ENCODE data around the gene FHAD1. TPM values are rescaled to one million over a fixed set of nuclear protein-coding genes. Genes with fewer than 3 reads are reported as not detected.
A peak's percentile ranks its signal among the peaks of the same experiment; 100 is the strongest.

FHAD1 gene
- polyA plus RNA-seq, 1 of the 3 experiments (the other 2 are of a cell fraction), result 0.48 TPM

DNA sequence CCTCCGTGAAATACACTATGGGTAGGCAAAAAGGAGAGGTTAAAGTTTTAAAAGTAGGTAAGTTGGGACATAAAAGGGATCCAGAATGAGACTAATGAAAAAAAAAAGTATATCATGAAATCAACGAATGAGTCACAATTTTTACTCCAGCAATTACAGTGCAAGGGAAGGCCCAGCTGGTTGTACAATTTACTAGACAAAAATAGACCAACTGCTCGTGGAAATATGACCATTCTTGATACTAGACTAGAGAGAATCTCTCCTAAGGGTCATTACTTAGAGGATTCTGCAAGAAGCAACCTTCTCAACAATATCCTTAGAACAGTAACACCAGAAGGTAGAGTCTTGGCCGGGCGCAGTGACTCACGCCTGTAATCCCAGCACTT, 107.5 kb downstream of the FHAD1 start:
- H3K79me2 ChIP-seq (ENCODE audit: insufficient read depth), result no peaks in the 10 kb centered on the region
- no peak for DNase-seq
- H4K20me1 ChIP-seq (ENCODE audit: insufficient read depth), result no peaks in the 10 kb centered on the region
- H2AFZ ChIP-seq (ENCODE audit: low read depth), result no peak overlapping the region
- H3K36me3 ChIP-seq (replicated peaks in 1 of 2; ENCODE audit: control insufficient read depth in 1 of 2, insufficient read depth in 2 of 2, low read length in 1 of 2), result no peaks in the 10 kb centered on the region
- POLR2A ChIA-PET, result no interaction called here
- H3K27me3 ChIP-seq (ENCODE audit: insufficient read depth), result no peaks in the 10 kb centered on the region
- TF ChIP-seq, protein P1, sequence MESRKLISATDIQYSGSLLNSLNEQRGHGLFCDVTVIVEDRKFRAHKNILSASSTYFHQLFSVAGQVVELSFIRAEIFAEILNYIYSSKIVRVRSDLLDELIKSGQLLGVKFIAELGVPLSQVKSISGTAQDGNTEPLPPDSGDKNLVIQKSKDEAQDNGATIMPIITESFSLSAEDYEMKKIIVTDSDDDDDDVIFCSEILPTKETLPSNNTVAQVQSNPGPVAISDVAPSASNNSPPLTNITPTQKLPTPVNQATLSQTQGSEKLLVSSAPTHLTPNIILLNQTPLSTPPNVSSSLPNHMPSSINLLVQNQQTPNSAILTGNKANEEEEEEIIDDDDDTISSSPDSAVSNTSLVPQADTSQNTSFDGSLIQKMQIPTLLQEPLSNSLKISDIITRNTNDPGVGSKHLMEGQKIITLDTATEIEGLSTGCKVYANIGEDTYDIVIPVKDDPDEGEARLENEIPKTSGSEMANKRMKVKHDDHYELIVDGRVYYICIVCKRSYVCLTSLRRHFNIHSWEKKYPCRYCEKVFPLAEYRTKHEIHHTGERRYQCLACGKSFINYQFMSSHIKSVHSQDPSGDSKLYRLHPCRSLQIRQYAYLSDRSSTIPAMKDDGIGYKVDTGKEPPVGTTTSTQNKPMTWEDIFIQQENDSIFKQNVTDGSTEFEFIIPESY (IDR thresholded peaks at IDR 0.05; ENCODE audit: borderline replicate concordance, low read depth), result no peak
- TF ChIP-seq EZH2phosphoT487 (IDR thresholded peaks at IDR 0.05; ENCODE audit: borderline replicate concordance, low read depth) (no peak), MEF2A (IDR thresholded peaks at IDR 0.05; ENCODE audit: borderline replicate concordance, low read depth) (0 out of 2 replicates have a peak, but pooled peaks have one; percentile 30), FOSL2 (IDR thresholded peaks at IDR 0.05; ENCODE audit: borderline replicate concordance, low read depth) (peak; percentile 39; the same call in 1 of the 2 replicates), CHD2 (IDR thresholded peaks at IDR 0.05; ENCODE audit: low read length, partially characterized antibody) (no peak), EP300 (IDR thresholded peaks at IDR 0.05; ENCODE audit: borderline replicate concordance in 1 of 2, low read depth in 1 of 2, low read length in 1 of 2) (no peak), JUND (IDR thresholded peaks at IDR 0.05) (peak; percentile 46; the same call in 1 of the 2 replicates)
- TF ChIP-seq, protein P2, sequence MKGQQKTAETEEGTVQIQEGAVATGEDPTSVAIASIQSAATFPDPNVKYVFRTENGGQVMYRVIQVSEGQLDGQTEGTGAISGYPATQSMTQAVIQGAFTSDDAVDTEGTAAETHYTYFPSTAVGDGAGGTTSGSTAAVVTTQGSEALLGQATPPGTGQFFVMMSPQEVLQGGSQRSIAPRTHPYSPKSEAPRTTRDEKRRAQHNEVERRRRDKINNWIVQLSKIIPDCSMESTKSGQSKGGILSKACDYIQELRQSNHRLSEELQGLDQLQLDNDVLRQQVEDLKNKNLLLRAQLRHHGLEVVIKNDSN (IDR thresholded peaks at IDR 0.05; ENCODE audit: borderline replicate concordance, low read depth), result no peak
- TF ChIP-seq, protein P3, sequence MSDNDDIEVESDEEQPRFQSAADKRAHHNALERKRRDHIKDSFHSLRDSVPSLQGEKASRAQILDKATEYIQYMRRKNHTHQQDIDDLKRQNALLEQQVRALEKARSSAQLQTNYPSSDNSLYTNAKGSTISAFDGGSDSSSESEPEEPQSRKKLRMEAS (IDR thresholded peaks at IDR 0.05; ENCODE audit: low read depth), result no peak
- TF ChIP-seq, protein P4, sequence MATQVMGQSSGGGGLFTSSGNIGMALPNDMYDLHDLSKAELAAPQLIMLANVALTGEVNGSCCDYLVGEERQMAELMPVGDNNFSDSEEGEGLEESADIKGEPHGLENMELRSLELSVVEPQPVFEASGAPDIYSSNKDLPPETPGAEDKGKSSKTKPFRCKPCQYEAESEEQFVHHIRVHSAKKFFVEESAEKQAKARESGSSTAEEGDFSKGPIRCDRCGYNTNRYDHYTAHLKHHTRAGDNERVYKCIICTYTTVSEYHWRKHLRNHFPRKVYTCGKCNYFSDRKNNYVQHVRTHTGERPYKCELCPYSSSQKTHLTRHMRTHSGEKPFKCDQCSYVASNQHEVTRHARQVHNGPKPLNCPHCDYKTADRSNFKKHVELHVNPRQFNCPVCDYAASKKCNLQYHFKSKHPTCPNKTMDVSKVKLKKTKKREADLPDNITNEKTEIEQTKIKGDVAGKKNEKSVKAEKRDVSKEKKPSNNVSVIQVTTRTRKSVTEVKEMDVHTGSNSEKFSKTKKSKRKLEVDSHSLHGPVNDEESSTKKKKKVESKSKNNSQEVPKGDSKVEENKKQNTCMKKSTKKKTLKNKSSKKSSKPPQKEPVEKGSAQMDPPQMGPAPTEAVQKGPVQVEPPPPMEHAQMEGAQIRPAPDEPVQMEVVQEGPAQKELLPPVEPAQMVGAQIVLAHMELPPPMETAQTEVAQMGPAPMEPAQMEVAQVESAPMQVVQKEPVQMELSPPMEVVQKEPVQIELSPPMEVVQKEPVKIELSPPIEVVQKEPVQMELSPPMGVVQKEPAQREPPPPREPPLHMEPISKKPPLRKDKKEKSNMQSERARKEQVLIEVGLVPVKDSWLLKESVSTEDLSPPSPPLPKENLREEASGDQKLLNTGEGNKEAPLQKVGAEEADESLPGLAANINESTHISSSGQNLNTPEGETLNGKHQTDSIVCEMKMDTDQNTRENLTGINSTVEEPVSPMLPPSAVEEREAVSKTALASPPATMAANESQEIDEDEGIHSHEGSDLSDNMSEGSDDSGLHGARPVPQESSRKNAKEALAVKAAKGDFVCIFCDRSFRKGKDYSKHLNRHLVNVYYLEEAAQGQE (IDR thresholded peaks at IDR 0.05; ENCODE audit: low read depth, low read length), result no peak
- H3K9me3 ChIP-seq, result no peaks in the 10 kb centered on the region
- H3K9me2 ChIP-seq, result no peaks in the 10 kb centered on the region
- 53% methylated on average over 6 of the region's 6 CpGs for WGBS (ENCODE audit: low lambda C conversion rate)
- H3K4me1 ChIP-seq (ENCODE audit: control insufficient read depth in 1 of 2, insufficient read depth in 2 of 2, low read depth in 1 of 2, low read length in 1 of 2), result peaks cover 4 to 37% of the 10 kb centered on the region in 2 experiments; a peak in 3 of 4 replicates
- H3F3A ChIP-seq (replicated peaks; ENCODE audit: insufficient read depth), result peaks cover 39% of the 10 kb centered on the region
- H3K4me2 ChIP-seq, result peak overlapping the region; percentile 27; the same call in 1 of the 2 replicates
- H3K27ac ChIP-seq (ENCODE audit: low read depth in 2 of 2, low read length in 1 of 2), result peak overlapping the region in 1 of 2 experiments; percentile 54; a peak in 2 of 4 replicates
- no peak overlapping the region for H3K9ac ChIP-seq
- no peak overlapping the region for H3K4me3 ChIP-seq (ENCODE audit: low read depth in 2 of 2, low read length in 1 of 2)
- CTCF ChIA-PET, result no interaction called here

Measured in SK-N-SH (cell line).